Osteoblast (primary cell): Measurements from ENCODE around the gene ARSD. TPM values are rescaled to one million over a fixed set of nuclear protein-coding genes. Genes with fewer than 3 reads are reported as not detected.
A peak's percentile ranks its signal among the peaks of the same experiment; 100 is the strongest.
"Not testable (repeated sequence)": the region's sequence is repeated elsewhere in the genome, so short reads cannot be mapped to it uniquely, and the experiment has no call there.

Source experiments
- DNase-seq: peaks from one replicate; pipeline ENCODE4 v3.0.0; 2011; ENCODE audit warnings: low spot score, mixed read lengths; ENCODE audit not compliant: insufficient read length; ENCODE audit errors: missing footprints
- H2AFZ ChIP-seq: 2 replicates; pipeline ENCODE4 v1.6.0; 2011; ENCODE audit warnings: mild to moderate bottlenecking, low read length
- H3K27ac ChIP-seq: 2 replicates; pipeline ENCODE4 v1.5.1; 2011; ENCODE audit warnings: mild to moderate bottlenecking, low read depth, low read length, moderate library complexity
- H3K27me3 ChIP-seq: 2 replicates; pipeline ENCODE4 v1.6.0; 2012; ENCODE audit warnings: mild to moderate bottlenecking, control low read depth, inconsistent platforms, low read length, moderate library complexity; ENCODE audit not compliant: insufficient read depth
- H3K36me3 ChIP-seq: 2 replicates; pipeline ENCODE4 v1.5.1; 2011; ENCODE audit warnings: mild to moderate bottlenecking, low read length, control low read depth, moderate library complexity; ENCODE audit not compliant: insufficient read depth
- H3K4me1 ChIP-seq: 2 replicates; pipeline ENCODE4 v1.5.1; 2011; ENCODE audit warnings: mild to moderate bottlenecking, low read length, control low read depth, moderate library complexity; ENCODE audit not compliant: insufficient read depth
- H3K4me2 ChIP-seq: 2 replicates; pipeline ENCODE4 v1.6.0; 2011; ENCODE audit warnings: mild to moderate bottlenecking, low read length; ENCODE audit not compliant: insufficient read depth
- H3K4me3 ChIP-seq: fragments of 200-600 bp; sonication (generic); 3 replicates; pipeline ENCODE4 v1.5.1; 2012; ENCODE audit warnings: mild to moderate bottlenecking, low read length, inconsistent platforms; ENCODE audit not compliant: insufficient read depth
- H3K79me2 ChIP-seq: 2 replicates; pipeline ENCODE4 v1.6.0; 2012; ENCODE audit warnings: mild to moderate bottlenecking, low read length, control low read depth, inconsistent platforms; ENCODE audit not compliant: insufficient read depth
- H3K9me3 ChIP-seq: 2 replicates; pipeline ENCODE4 v1.5.1; 2011; ENCODE audit warnings: low read depth, low read length, control low read depth
- H4K20me1 ChIP-seq: 2 replicates; pipeline ENCODE4 v1.6.0; 2012; ENCODE audit warnings: mild to moderate bottlenecking, low read length, control low read depth; ENCODE audit not compliant: insufficient read depth
- CTCF ChIP-seq: IDR thresholded peaks from 2 replicates; pipeline ENCODE4 v1.5.1; 2011; ENCODE audit warnings: mild to moderate bottlenecking, low read depth, low read length, moderate library complexity; ENCODE audit errors: extremely low read depth
- total RNA-seq: library from RNA; depleted of rRNA; stranded (reverse); fragments of >200 nt; gene quantifications from 2 replicates; pipeline ENCODE4 v1.2.3, GENCODE V29; 2012

ARSD gene
- total RNA-seq, 1 donor = 20.6 TPM

GRCh38 chrX:2928191-2928582 lies 952 bp downstream of the ARSD start:
- Histone ChIP-seq H3K27me3 (no peaks in the 10 kb centered on the region), H2AFZ (peak overlapping the region; percentile 51), H3K36me3 (no peaks in the 10 kb centered on the region), H3K9me3 (no peaks in the 10 kb centered on the region), H3K4me3 (peak overlapping the region; percentile 77), H4K20me1 (no peaks in the 10 kb centered on the region), H3K4me1 (no peaks in the 10 kb centered on the region), H3K79me2 (no peaks in the 10 kb centered on the region), H3K4me2 (peak overlapping the region; percentile 79), H3K27ac (no peak overlapping the region)
- peak; percentile 82 for DNase-seq
- TF ChIP-seq CTCF = no peak

- H3K27ac ChIP-seq = no peak overlapping the region
- no peak overlapping the region for H2AFZ ChIP-seq
- no peak for TF ChIP-seq CTCF
- H3K79me2 ChIP-seq = no peaks in the 10 kb centered on the region
- H3K4me2 ChIP-seq = no peak overlapping the region
- no peaks in the 10 kb centered on the region for H4K20me1 ChIP-seq
- no peaks in the 10 kb centered on the region for H3K4me1 ChIP-seq
- H3K9me3 ChIP-seq = no peaks in the 10 kb centered on the region
- H3K36me3 ChIP-seq = no peaks in the 10 kb centered on the region
- no peaks in the 10 kb centered on the region for H3K27me3 ChIP-seq
- no peak overlapping the region for H3K4me3 ChIP-seq
- no peak for DNase-seq
These were observed 2.4 kb downstream of the ARSD start for GRCh38 chrX:2926664-2927275.

GRCh38 chrX:2926255-2926654 lies 2.9 kb downstream of the ARSD start:
- not testable (repeated sequence) for H3K4me1 ChIP-seq, H3K4me3 ChIP-seq, H3K79me2 ChIP-seq, H3K36me3 ChIP-seq, H3K27ac ChIP-seq, H3K27me3 ChIP-seq, H3K9me3 ChIP-seq, H3K4me2 ChIP-seq, H4K20me1 ChIP-seq, H2AFZ ChIP-seq, DNase-seq

GRCh38 chrX:2924151-2924550 lies 5.0 kb downstream of the ARSD start:
- Histone ChIP-seq H3K4me2 (no peak overlapping the region), H3K27me3 (no peaks in the 10 kb centered on the region), H3K4me1 (no peaks in the 10 kb centered on the region), H2AFZ (no peak overlapping the region), H4K20me1 (no peaks in the 10 kb centered on the region), H3K36me3 (peaks cover 4% of the 10 kb centered on the region), H3K9me3 (no peaks in the 10 kb centered on the region), H3K27ac (no peak overlapping the region), H3K4me3 (no peak overlapping the region), H3K79me2 (no peaks in the 10 kb centered on the region)
- no peak for TF ChIP-seq CTCF
- DNase-seq = no peak
